Bronchial smooth muscle cell (primary cell): ENCODE measurements around the gene CUTA. TPM values are rescaled to one million over a fixed set of nuclear protein-coding genes. Genes with fewer than 3 reads are reported as not detected.

ENCODE experiments used
- total RNA-seq: library from RNA; depleted of rRNA; stranded (reverse); fragments of >200 nt; gene quantifications from 2 replicates; pipeline ENCODE4 v1.2.1, GENCODE V29; 2014

CUTA gene, protein sequence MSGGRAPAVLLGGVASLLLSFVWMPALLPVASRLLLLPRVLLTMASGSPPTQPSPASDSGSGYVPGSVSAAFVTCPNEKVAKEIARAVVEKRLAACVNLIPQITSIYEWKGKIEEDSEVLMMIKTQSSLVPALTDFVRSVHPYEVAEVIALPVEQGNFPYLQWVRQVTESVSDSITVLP
- 90.8 and 170 TPM in 2 replicates for total RNA-seq

DNA sequence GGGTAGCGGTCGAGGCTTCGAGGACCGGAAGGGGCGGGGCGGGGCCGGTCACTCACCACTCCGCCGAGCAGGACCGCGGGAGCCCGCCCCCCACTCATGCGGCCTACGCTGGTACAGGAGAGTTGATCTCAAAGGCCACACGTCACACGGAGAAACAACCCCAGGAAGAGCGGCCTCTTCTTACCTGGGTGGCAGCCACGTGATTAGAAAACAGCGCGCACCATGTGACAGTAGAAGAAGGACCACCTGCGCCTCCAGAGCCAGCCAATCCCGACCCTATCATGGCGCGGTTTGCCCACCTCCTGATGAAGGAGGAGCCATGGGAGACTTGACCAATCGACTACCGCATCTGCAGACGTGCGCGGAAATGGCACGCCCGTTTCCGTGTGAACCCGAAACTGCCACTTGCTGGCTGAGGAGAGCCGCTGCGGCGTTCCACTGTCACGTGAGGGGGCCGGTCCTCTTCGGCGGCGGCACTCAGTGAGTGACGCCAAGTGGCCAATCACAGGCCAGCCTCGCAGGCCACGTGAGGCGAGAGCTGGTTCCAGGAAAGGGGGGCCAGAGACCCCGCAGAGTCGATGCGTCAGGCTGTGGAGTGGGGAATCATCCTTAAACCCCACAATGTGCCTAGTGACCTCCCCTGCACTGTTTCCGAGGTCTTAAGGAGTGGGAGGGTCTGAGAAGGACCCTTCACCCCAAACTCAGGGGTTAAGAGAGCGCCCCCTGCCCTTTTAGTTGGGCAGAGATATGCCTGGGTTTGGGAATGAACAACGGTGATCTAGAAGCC, at the start of gene CUTA:
CUTA (minus strand) TSS at position 205 of the 787 bp plus-strand sequence; CDS start at position 98, 107 bp downstream.

GRCh38 chr6:33454009-33454946, 36.4 kb upstream of the CUTA start, which contains the start of gene ZBTB9:
Gene ZBTB9 (plus strand): TSS chr6:33454576. CDS start chr6:33455101, 525 bp downstream.

GRCh38 chr6:33419580-33420490, 1.9 kb upstream of the CUTA start, which contains the start of gene SYNGAP1:
Gene SYNGAP1 (plus strand): TSS chr6:33420065. CDS start chr6:33420265, 200 bp downstream.

DNA sequence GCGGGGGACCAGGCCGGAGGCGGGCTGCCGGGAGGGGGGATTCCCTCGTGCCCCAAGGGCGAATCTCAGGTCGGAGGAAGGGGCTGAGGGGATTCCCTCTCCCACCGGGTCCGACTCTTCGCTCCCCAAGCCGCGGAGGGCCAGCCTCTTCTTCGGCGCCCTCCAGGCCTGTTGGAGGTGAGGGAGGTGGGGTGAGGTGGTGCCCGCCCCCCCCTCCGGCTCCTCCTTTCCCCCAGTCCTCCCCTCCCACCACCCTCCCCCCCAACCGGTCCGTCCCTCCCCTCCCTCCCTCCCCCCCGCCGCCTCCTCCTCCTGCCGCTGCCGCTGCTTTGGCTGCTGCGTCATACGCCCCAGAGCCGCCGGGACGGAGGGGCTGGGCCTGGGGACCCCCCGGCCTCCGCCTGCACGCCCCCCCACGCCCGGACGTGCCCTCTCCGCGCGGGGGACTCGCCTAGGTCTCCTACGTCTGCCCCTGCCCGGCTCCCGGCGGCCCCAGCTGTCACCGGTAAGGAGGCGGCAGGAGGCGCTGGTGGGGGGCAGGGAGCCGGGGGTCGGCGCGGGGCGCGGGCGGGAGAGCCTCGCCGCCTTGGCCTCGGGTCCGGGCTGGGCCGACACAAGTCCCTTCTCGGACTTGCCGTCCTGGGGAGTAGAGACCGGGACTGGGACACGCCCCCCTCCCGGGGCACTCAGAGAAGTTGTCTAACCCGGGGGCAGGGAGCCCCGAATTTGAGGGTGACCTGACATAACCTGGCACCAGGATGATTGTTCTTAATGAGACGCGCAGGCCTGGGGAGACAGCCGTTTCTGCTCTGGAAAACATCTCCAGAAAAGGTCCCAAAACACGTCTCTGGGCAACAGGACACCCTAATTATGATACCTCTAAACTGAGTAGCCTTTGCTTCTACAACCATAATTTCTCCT, 6.9 kb downstream of the CUTA start, which contains the start of gene PHF1:
PHF1 (plus strand) TSS at position 304 of the 921 bp plus-strand sequence. CDS start 1,250 bp downstream, outside the sequence.

DNA sequence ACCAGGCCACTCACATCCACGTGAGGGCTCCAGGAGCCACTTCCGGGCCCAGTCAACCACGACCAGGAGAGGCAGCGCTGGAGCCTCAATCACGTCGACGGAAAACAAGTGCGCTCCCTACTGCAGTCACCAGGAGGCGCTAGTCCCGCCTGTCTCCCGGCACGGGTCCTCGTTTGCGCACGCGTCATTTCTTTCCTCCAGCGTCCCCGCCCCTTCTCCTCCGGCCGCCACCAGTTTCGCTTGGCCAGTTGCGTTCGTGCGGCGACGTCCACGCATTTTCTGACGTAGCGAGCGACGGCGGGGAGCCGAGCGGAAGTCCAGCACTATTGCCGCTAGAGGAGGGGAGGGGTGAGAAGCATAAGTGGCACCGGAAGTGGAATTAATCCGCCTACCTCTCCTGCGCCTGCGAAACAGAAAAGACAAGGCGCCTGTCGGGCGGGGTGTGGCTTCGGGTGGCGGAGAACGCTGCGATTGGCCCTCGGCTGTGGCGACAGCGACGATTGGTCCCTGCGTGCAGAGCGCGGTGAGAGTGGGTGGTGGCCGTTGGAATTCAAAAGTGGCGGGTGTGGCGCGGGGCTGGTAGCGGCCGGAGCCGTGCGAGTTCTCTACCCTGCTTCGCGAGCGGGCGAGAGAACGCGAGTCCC, 26.5 kb downstream of the CUTA start, which contains the start of gene KIFC1:
KIFC1 (plus strand) TSS at position 546 of the 644 bp plus-strand sequence. CDS start 163 bp downstream, outside the sequence.

Other genes starting within 250 kb of the CUTA start
- 0.16 and 0.17 TPM in 2 replicates for gene COL11A2, start 225.6 kb downstream of the CUTA start, total RNA-seq
- 25.2 and 26.4 TPM in 2 replicates for gene RXRB, start 217.4 kb downstream of the CUTA start, total RNA-seq
- gene SLC39A7, start 217.2 kb downstream of the CUTA start, total RNA-seq, result 121 and 154 TPM in 2 replicates
- 9.5 and 10.9 TPM in 2 replicates for gene HSD17B8, start 213.5 kb downstream of the CUTA start, total RNA-seq
- gene RING1, start 209.6 kb downstream of the CUTA start, total RNA-seq, result 45.4 and 50.0 TPM in 2 replicates
- 46.5 and 49.3 TPM in 2 replicates for gene VPS52, start 146.2 kb downstream of the CUTA start, total RNA-seq
- gene RPS18, start 146.0 kb downstream of the CUTA start, total RNA-seq, result 6,387 and 9,959 TPM in 2 replicates
- gene B3GALT4, start 141.0 kb downstream of the CUTA start, total RNA-seq, result 13.6 and 14.6 TPM in 2 replicates
- 71.7 and 97.4 TPM in 2 replicates for gene WDR46, start 128.9 kb downstream of the CUTA start, total RNA-seq
- gene PFDN6, start 128.5 kb downstream of the CUTA start, total RNA-seq, result 29.7 and 41.6 TPM in 2 replicates
- 21.9 and 23.9 TPM in 2 replicates for gene RGL2, start 119.2 kb downstream of the CUTA start, total RNA-seq
- 28.6 and 31.1 TPM in 2 replicates for gene TAPBP, start 104.0 kb downstream of the CUTA start, total RNA-seq
- gene ZBTB22, start 100.4 kb downstream of the CUTA start, total RNA-seq, result 21.8 and 34.4 TPM in 2 replicates
- 32.8 and 72.2 TPM in 2 replicates for gene DAXX, start 95.1 kb downstream of the CUTA start, total RNA-seq
- gene KIFC1, start 26.3 kb downstream of the CUTA start, total RNA-seq, result 0.52 and 2.7 TPM in 2 replicates
- 21.1 and 21.9 TPM in 2 replicates for gene PHF1, start 7.1 kb downstream of the CUTA start, total RNA-seq
- gene SYNGAP1, start 2.0 kb upstream of the CUTA start, total RNA-seq, result 3.5 and 5.2 TPM in 2 replicates
- gene ZBTB9, start 36.5 kb upstream of the CUTA start, total RNA-seq, result 3.6 and 4.6 TPM in 2 replicates
- gene BAK1, start 162.2 kb upstream of the CUTA start, total RNA-seq, result 6.3 and 6.9 TPM in 2 replicates
- 26.3 and 27.8 TPM in 2 replicates for gene ITPR3, start 203.2 kb upstream of the CUTA start, total RNA-seq